ENCODE results near the gene GLIS2.

- TF ChIP-seq POLR2A (IDR thresholded peaks at IDR 0.05; ENCODE audit: low read depth, low read length) (no peak), TAF1 (IDR thresholded peaks at IDR 0.05; ENCODE audit: borderline replicate concordance, low read depth, low read length) (no peak), POLR2AphosphoS5 (IDR thresholded peaks at IDR 0.05; ENCODE audit: low read depth, low read length) (no peak)
Observed at GRCh38 chr16:4285167-4285566, 30.7 kb upstream of the GLIS2 start.

All from GM12892 (cell line).